ENCODE measurements around the gene TMOD3. TPM values are rescaled to one million over a fixed set of nuclear protein-coding genes. Genes with fewer than 3 reads are reported as not detected.

The TMOD3 gene
- total RNA-seq, 1 donor from 2014 or later: 37.4 TPM

DNA sequence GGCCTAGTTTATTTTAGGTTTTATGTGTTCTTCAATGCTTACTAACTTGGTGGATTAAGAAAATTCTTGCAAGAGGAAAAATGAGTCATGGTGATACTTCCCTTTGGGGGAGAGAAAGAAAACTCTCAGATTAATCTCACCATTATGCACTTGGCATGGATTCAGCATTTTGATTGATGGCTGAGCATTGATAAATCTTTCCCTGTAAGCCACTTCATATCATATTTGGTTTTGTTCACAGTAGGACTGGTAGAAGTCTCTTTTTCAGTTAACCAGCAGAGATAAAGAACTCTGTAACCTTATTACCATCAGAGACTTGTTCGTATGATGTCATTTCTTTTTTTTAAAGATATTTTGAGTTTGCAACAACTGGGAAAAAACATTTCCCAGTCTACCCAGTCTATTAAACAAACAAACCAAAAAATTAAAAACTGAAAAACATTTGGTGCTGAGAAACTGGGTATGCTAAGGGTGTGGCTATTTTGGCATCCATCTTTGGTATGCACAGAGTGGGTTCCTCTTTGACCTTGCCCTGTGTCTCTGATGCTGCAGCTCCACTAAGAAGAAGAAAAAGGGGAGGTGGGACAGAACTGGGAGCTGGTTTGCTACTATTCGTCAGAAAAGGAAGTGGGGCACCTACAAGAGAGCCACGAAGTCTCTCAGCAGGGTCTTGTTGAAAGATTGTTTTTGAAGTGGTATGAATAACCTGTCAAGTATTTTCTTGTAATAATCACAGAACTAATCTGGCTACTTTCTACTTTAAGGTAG lies 17.2 kb downstream of the TMOD3 start:
- DNase-seq (ENCODE audit: low spot score, unreplicated experiment): no peak
- H3K27me3 Mint-ChIP-seq: no peaks in the 10 kb centered on the region
- peaks cover 24% of the 10 kb centered on the region for H3K4me1 Mint-ChIP-seq (ENCODE audit: low read depth)
- TF ChIP-seq CTCF (IDR thresholded peaks at IDR 0.05; ENCODE audit: unreplicated experiment): no peak
- no peak overlapping the region for H3K4me3 Mint-ChIP-seq (ENCODE audit: low read depth)
- no peak overlapping the region for H3K27ac Mint-ChIP-seq
- H3K9me3 Mint-ChIP-seq (ENCODE audit: low read depth): no peaks in the 10 kb centered on the region
- peaks cover 3% of the 10 kb centered on the region for H3K36me3 Mint-ChIP-seq (ENCODE audit: insufficient read depth)

GRCh38 chr15:51848811-51849210 lies 19.4 kb downstream of the TMOD3 start:
- no peak for DNase-seq (ENCODE audit: low spot score, unreplicated experiment)
- Mint-ChIP-seq H3K36me3 (ENCODE audit: insufficient read depth) (peaks cover 3% of the 10 kb centered on the region), H3K9me3 (ENCODE audit: low read depth) (no peaks in the 10 kb centered on the region), H3K4me3 (ENCODE audit: low read depth) (no peak overlapping the region), H3K27me3 (no peaks in the 10 kb centered on the region), H3K4me1 (ENCODE audit: low read depth) (peaks cover 17% of the 10 kb centered on the region), H3K27ac (no peak overlapping the region)
- no peak for TF ChIP-seq CTCF (IDR thresholded peaks at IDR 0.05; ENCODE audit: unreplicated experiment)

GRCh38 chr15:51849860-51850259 lies 20.4 kb downstream of the TMOD3 start:
- DNase-seq (ENCODE audit: low spot score, unreplicated experiment): no peak
- Mint-ChIP-seq H3K27ac (no peak overlapping the region), H3K9me3 (ENCODE audit: low read depth) (no peaks in the 10 kb centered on the region), H3K27me3 (no peaks in the 10 kb centered on the region), H3K36me3 (ENCODE audit: insufficient read depth) (peaks cover 3% of the 10 kb centered on the region), H3K4me3 (ENCODE audit: low read depth) (no peak overlapping the region), H3K4me1 (ENCODE audit: low read depth) (peaks cover 17% of the 10 kb centered on the region)
- no peak for TF ChIP-seq CTCF (IDR thresholded peaks at IDR 0.05; ENCODE audit: unreplicated experiment)

GRCh38 chr15:51853998-51854397 lies 24.5 kb downstream of the TMOD3 start:
- Mint-ChIP-seq H3K27me3 (no peaks in the 10 kb centered on the region), H3K9me3 (ENCODE audit: low read depth) (no peaks in the 10 kb centered on the region), H3K27ac (no peak overlapping the region), H3K4me1 (ENCODE audit: low read depth) (peaks cover 9% of the 10 kb centered on the region), H3K4me3 (ENCODE audit: low read depth) (no peak overlapping the region), H3K36me3 (ENCODE audit: insufficient read depth) (peaks cover 3% of the 10 kb centered on the region)
- no peak for TF ChIP-seq CTCF (IDR thresholded peaks at IDR 0.05; ENCODE audit: unreplicated experiment)
- DNase-seq (ENCODE audit: low spot score, unreplicated experiment): no peak

DNA sequence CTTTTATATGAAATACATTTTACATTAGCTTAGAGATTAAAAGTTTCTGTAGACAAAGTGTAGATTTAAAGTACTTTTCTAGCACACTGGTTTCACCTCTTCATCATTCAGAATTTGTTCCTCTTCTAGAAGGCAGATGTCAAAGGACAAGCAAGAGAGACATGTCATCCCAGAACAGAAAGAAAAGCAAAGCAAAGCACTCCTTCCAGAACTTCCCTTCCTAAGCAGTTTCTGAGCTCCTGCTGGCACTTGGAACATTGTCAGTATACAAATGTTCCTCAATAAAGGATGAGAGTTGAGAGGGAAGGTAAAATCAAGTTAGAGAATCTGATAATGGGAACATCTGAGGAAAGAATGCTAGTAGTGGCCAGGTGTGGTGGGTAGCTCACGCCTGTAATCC lies 26.2 kb downstream of the TMOD3 start:
- no peaks in the 10 kb centered on the region for H3K9me3 Mint-ChIP-seq (ENCODE audit: low read depth)
- H3K36me3 Mint-ChIP-seq (ENCODE audit: insufficient read depth): no peaks in the 10 kb centered on the region
- peaks cover 9% of the 10 kb centered on the region for H3K4me1 Mint-ChIP-seq (ENCODE audit: low read depth)
- no peaks in the 10 kb centered on the region for H3K27me3 Mint-ChIP-seq
- no peak overlapping the region for H3K4me3 Mint-ChIP-seq (ENCODE audit: low read depth)
- TF ChIP-seq CTCF (IDR thresholded peaks at IDR 0.05; ENCODE audit: unreplicated experiment): no peak
- H3K27ac Mint-ChIP-seq: no peak overlapping the region
- no peak for DNase-seq (ENCODE audit: low spot score, unreplicated experiment)
